HG02981 (cell line): ENCODE measurements around the gene UBE2D3.

Source experiments
- ATAC-seq: cut with Tn5 transposase; IDR thresholded peaks from one replicate; pipeline ENCODE4 v1.9.1; 2021; ENCODE audit warnings: mild to moderate bottlenecking, moderate library complexity; ENCODE audit not compliant: unreplicated experiment

Gene UBE2D3

DNA sequence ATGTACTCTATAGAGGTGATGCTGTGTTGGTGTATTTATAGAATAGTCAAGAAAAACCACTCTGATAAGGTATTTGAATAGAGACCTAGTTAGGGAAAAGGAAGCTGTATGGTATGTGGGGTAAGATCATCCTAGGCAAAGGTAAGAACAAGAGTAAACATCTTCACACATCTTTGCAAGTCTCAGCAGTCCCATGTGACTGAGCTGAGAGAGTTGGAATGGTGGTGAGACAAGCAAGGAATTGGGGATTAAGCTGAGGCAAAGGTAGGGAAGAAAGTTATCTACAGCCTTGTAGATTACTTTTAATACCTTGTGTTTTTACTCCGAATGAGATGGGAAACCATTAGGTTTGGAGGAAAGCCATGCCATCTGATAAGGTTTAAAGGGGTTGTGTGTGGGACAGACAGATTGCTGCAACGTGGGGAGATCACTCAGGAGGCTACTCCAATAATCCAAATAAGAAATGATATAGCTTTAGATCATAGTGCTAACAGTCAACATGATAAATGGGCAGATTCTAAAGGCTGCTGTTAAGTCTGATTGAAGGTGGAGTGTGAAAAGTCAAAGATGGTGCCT, 34.9 kb downstream of the UBE2D3 start:
- no peak for ATAC-seq

GRCh38 chr4:102791318-102791835, 36.0 kb downstream of the UBE2D3 start:
- ATAC-seq, result no peak

- no peak for ATAC-seq
Observed at GRCh38 chr4:102789317-102789717, 38.0 kb downstream of the UBE2D3 start.

GRCh38 chr4:102787944-102788343, 39.4 kb downstream of the UBE2D3 start:
- no peak for ATAC-seq

- ATAC-seq, result no peak
Observed at GRCh38 chr4:102787096-102787881, 40.1 kb downstream of the UBE2D3 start.

DNA sequence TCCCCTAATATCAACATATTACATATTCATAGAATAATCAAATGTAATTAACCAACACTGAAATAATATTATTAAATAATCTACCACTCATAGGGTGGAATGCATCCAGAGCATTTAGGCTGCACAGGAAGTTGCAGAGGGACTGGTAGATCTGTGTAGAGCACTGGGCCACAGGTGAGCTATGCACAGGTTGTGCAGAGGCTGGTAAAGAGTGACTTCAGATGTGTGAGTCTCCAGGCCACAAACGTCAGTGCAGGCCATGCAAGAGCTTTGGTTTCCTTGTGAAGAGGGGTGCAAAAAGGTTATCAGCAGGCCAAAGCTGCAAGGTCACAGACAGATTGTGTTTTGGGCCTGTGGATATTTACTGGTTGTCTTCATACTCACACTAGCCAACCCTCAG, 41.1 kb downstream of the UBE2D3 start:
- no peak for ATAC-seq

GRCh38 chr4:102783006-102783405, 44.3 kb downstream of the UBE2D3 start:
- no peak for ATAC-seq

DNA sequence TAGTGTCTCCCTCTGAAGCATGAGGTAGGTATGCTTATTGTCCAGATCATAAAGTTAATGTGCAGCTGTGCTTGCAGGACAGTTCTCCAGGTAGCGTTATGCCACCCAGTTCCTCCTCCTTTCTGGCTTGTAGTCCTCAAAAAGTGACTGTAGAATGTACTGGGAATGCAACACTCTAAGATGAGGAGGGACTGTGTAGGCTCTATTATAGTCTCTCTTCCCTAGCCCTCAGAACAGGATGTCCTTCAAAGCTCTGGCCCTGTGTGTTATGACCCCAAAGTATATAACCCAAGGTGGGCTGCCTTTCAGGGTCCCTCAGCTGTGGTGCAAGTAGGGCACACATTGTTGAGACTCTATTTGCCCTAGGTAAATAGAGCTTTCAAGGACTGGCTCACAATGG, 45.8 kb downstream of the UBE2D3 start:
- ATAC-seq, result no peak

DNA sequence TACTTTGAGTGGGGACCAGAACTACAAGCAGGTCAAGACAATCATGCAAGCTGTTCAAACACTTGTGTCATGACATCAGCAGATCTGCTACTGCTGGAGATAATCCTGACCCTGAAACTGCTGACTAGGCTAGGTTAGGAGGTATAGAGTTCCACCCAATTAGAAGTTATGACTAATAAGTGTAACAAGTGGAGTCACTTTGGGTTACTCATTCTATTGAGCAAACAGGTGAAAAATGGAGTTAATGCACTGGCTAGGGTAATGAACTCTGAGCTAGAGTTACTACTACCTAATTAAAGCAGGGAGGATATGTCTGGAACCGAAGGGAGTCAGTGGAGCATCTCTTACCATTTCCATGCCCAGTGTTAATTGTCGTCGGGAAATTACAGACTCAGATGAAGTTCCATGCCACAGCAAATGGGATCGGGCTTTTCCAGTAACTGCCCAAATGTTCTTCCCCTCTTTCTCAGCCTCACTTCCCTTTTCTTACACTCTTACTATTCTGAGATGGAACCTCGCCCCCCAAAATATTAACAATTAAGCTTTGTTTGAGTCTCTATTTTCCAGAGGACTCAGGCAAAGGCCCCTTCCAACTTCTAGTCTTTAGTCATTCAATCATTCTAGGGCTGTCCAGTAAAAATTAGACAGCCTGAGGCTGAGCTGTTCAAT, 46.7 kb downstream of the UBE2D3 start:
- ATAC-seq, result peak; percentile 65

- no peak for ATAC-seq
Observed at GRCh38 chr4:102779204-102779603, 48.1 kb downstream of the UBE2D3 start.

GRCh38 chr4:102778720-102779119, 48.6 kb downstream of the UBE2D3 start:
- ATAC-seq, result no peak

DNA sequence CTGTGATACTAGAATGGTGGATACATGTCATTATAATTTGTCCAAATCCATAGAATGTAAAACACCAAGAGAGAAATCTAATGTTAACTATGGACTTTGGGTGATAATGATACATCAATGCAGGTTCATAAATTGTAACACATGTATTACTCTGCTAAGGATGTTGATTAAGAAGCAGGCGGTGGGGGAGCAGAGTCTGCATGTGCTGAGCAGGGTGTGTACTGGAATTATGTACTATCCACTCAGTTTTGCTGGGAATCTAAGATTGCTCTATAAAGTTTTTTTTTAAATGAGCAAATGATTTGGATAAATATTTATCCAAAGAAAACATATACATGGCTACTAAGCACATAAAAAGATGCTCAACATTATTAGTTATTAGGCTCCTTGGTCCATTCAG, 51.5 kb downstream of the UBE2D3 start:
- ATAC-seq, result no peak

GRCh38 chr4:102774254-102774653, 53.1 kb downstream of the UBE2D3 start:
- ATAC-seq, result no peak

GRCh38 chr4:102772738-102773340, 54.5 kb downstream of the UBE2D3 start:
- no peak for ATAC-seq

GRCh38 chr4:102764901-102765300, 62.5 kb downstream of the UBE2D3 start:
- ATAC-seq, result no peak

DNA sequence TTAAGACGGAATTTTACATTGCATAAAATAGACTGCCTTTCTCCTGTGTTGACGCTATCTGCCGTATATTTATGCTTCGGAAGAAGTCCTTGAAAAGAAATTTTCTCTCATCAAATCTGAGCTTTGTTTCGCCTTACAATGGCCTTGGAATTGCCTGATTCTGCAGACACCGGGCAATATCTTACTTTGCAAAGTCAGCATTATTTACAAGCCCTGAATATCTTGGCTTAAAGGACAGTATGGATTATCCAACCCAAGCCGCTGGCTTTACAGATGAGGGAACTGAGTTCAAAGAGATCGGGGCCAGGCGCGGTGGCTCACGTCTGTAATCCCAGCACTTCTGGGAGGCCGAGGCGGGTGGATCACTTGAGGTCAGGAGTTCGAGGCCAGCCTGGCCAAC, 65.4 kb downstream of the UBE2D3 start:
- no peak for ATAC-seq

DNA sequence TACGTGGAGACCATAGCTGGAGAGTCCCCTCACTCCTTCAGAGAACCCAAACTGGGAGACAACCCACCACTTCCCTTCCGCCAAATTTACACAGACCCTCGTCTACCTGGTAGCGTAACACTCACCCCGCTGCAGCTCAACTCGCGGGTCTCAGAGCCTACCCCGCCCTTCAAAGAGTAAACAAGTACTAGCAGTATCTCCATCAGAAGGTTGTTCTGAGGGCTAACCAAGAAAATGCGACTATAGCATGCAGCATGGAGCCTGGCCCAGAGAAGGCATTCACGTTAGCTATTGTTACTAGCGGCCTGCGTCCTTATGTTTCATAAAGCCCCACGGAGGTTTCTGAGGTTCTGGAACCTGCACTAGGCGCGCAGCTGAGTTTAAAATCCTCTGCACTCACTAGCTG, 66.1 kb downstream of the UBE2D3 start:
- ATAC-seq, result peak; percentile 12

DNA sequence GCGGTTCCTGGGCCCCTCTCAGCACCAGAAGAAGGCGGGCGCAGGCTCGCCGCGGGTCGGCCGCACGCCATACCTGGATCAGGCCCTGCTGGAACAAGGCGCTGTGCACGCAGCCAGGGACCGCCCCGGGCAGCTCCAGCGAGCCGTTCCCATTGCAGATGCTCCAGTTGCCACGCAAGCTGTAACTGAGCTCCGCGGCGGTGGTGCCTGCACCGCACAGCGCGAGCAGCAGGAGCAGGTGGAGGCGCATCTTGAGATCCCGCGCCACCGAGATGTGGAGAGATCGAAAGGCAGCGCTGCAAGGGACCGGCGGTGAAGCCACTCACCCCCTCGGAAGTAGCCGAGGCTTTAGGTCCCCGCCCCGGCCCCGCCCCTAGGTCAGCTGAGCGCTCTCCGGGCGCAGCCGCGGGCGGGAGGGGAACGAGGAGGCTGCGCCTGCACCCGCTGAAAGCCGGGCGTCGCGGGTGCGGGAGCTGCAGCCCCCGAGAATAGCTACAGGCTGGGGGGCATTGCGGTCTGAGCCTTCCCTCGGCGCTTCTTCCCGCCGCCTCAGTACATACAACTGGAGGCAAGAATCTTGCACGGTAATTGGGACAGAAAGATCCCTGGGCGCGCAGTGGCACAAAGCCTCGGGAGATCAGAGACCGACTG, 66.6 kb downstream of the UBE2D3 start, which contains the start of gene MANBA:
Gene MANBA (minus strand): TSS at position 324 of the 651 bp plus-strand sequence. CDS start 74 bp downstream, at position 250.
- ATAC-seq, result peak; percentile 87

GRCh38 chr4:102759831-102760644, 67.3 kb downstream of the UBE2D3 start:
- ATAC-seq, result peak; percentile 57
